ENCODE results near the gene SCD5. TPM values are rescaled to one million over a fixed set of nuclear protein-coding genes. Genes with fewer than 3 reads are reported as not detected.

The SCD5 gene
- total and polyA plus RNA-seq, 2 of the 4 experiments (the other 2 are of a cell fraction) = 12.4 to 13.5 TPM

- no peak overlapping the region for H3K56ac ChIP-seq (ENCODE audit: extremely low read depth, insufficient read depth, low read length)
- peaks cover 4% of the 10 kb centered on the region; the same call in 1 of the 2 replicates for H3K4me1 ChIP-seq (ENCODE audit: control insufficient read depth, insufficient read depth, low read length)
- dilution Hi-C loops (cut with HindIII; ENCODE audit: low sequenced_read_pairs, unreplicated experiment) (no loop called here), in situ Hi-C loops (cut with MboI; ENCODE audit: low sequenced_read_pairs) (loop anchor here (5.0 kb wide), 1 partner anchor 275 kb away; no protein-coding TSS in a partner anchor), intact Hi-C loops (cut with micrococcal nuclease) (no loop called here)
- no peak overlapping the region for H4K91ac ChIP-seq (ENCODE audit: insufficient read depth, low read depth, low read length)
- CTCF ChIA-PET = no interaction called here
- H3K27me3 ChIP-seq (ENCODE audit: control insufficient read depth, insufficient read depth, low read length) = no peaks in the 10 kb centered on the region
- POLR2A ChIA-PET (ENCODE audit: unreplicated experiment) = no interaction called here
- H2BK15ac ChIP-seq (ENCODE audit: low read depth, low read length) = no peak overlapping the region
- no peaks in the 10 kb centered on the region for H3K9me3 ChIP-seq (ENCODE audit: control insufficient read depth, insufficient read depth, low read length)
- no peak overlapping the region for H3K18ac ChIP-seq (ENCODE audit: low read depth, low read length)
- no peak overlapping the region for H2BK120ac ChIP-seq (ENCODE audit: low read depth, low read length)
- peaks cover 11% of the 10 kb centered on the region for H3K9me1 ChIP-seq (ENCODE audit: insufficient read depth, low read length)
- no peak overlapping the region for H2AK5ac ChIP-seq (ENCODE audit: low read depth, low read length)
- no peak overlapping the region for H2AFZ ChIP-seq (replicated peaks; ENCODE audit: low read length, poor library complexity)
- H3K4ac ChIP-seq (ENCODE audit: low read depth, low read length) = no peak overlapping the region
- TF ChIP-seq RFX5 (IDR thresholded peaks at IDR 0.05; ENCODE audit: low read depth, low read length) (no peak), ELK1 (IDR thresholded peaks at IDR 0.05; ENCODE audit: borderline replicate concordance, low read depth, low read length) (no peak), CHD1 (IDR thresholded peaks at IDR 0.05; ENCODE audit: low read depth, low read length) (no peak), MXI1 (IDR thresholded peaks at IDR 0.05; ENCODE audit: borderline replicate concordance, low read depth, low read length) (no peak), BHLHE40 (IDR thresholded peaks at IDR 0.05; ENCODE audit: low read depth, low read length) (no peak), NFE2L2 (IDR thresholded peaks at IDR 0.05; ENCODE audit: low read depth, low read length) (no peak), USF2 (IDR thresholded peaks at IDR 0.05; ENCODE audit: low read depth, low read length) (no peak), MAZ (IDR thresholded peaks at IDR 0.05; ENCODE audit: borderline replicate concordance, low read depth, low read length) (no peak), CEBPB (IDR thresholded peaks at IDR 0.05; ENCODE audit: low read depth, low read length) (no peak)
- H4K20me1 ChIP-seq (ENCODE audit: insufficient read depth, low read length) = 0 out of 2 replicates have a peak, but pooled peaks cover 5% of the 10 kb centered on the region
- ATAC-seq (ENCODE audit: low read depth) (no peak), DNase-seq (no peak)
- no peak overlapping the region for H4K8ac ChIP-seq (ENCODE audit: low read depth in 2 of 2, low read length in 2 of 2)
- H2BK20ac ChIP-seq (ENCODE audit: low read depth, low read length) = no peak overlapping the region
- no TSS peak for BruUV-seq (replicated peaks)
- no peak overlapping the region for H3K14ac ChIP-seq (replicated peaks; ENCODE audit: low read depth, low read length)
- H4K5ac ChIP-seq (ENCODE audit: low read depth, low read length) = no peak overlapping the region
- no peaks in the 10 kb centered on the region for H3K36me3 ChIP-seq (ENCODE audit: control insufficient read depth, insufficient read depth, low read length)
- H3K4me2 ChIP-seq (ENCODE audit: low read depth, low read length) = no peak overlapping the region
- H2BK5ac ChIP-seq (ENCODE audit: low read depth, low read length, poor library complexity, severe bottlenecking) = no peak overlapping the region
- H2AK9ac ChIP-seq (replicated peaks; ENCODE audit: low read depth, low read length, poor library complexity) = no peak overlapping the region
- peaks cover 0 to 12% of the 10 kb centered on the region in 2 experiments; a peak in 2 of 4 replicates for H3K79me1 ChIP-seq (ENCODE audit: low read depth in 1 of 2, low read length in 2 of 2)
- H3K27ac ChIP-seq (ENCODE audit: insufficient read depth, low read length) = no peak overlapping the region
- H3K23ac ChIP-seq (ENCODE audit: low read depth, low read length) = no peak overlapping the region
- H3K9ac ChIP-seq (ENCODE audit: low read depth, low read length) = no peak overlapping the region
- no peak overlapping the region for H3K4me3 ChIP-seq (ENCODE audit: insufficient read depth, low read depth, low read length)
These were observed 61.2 kb downstream of the SCD5 start for GRCh38 chr4:82737354-82737753.

Data from IMR-90 (cell line).